ENCODE data around the gene HOMEZ. TPM values are rescaled to one million over a fixed set of nuclear protein-coding genes. Genes with fewer than 3 reads are reported as not detected.

The HOMEZ gene
- total RNA-seq, 1 experiment from 2014 or later = 18.2 TPM

GRCh38 chr14:23259426-23259825 is 26.5 kb downstream of the HOMEZ start:
- POLR2A ChIA-PET = no interaction called here
- Histone ChIP-seq H3K27ac (ENCODE audit: low read depth, low read length) (no peak overlapping the region), H3K27me3 (ENCODE audit: insufficient read depth, low read length) (no peaks in the 10 kb centered on the region; the same call in none of the 2 replicates), H3K79me2 (ENCODE audit: insufficient read depth, low read length) (no peaks in the 10 kb centered on the region), H4K20me1 (ENCODE audit: insufficient read depth) (no peaks in the 10 kb centered on the region), H3K36me3 (ENCODE audit: control insufficient read depth in 1 of 2, insufficient read depth in 2 of 2, low read length in 2 of 2) (no peaks in the 10 kb centered on the region), H3K9me3 (ENCODE audit: control insufficient read depth in 1 of 2, insufficient read depth in 1 of 2, low read depth in 1 of 2, low read length in 2 of 2) (no peaks in the 10 kb centered on the region), H3K4me2 (ENCODE audit: low read length) (no peak overlapping the region), H3K4me1 (ENCODE audit: control insufficient read depth in 1 of 2, insufficient read depth in 2 of 2, low read length in 2 of 2) (no peaks in the 10 kb centered on the region), H2AFZ (ENCODE audit: low read depth, low read length, poor library complexity, severe bottlenecking) (no peak overlapping the region), H3K4me3 (replicated peaks in 1 of 2; ENCODE audit: low read depth in 1 of 2, low read length in 2 of 2) (no peak overlapping the region), H3K9ac (ENCODE audit: low read length) (no peak overlapping the region), H3K9me2 (ENCODE audit: insufficient read depth) (no peaks in the 10 kb centered on the region)
- intact Hi-C loops (cut with micrococcal nuclease) = no loop called here
- DNase-seq (ENCODE audit: low read depth, low spot score) = no peak
- RAD21 ChIA-PET (ENCODE audit: low non-redundant PET in 1 of 2, low total read pairs in 2 of 2, uncharacterized antibody in 2 of 2, unreplicated experiment in 2 of 2) = no interaction called here
- CTCF ChIA-PET = no interaction called here
- TF ChIP-seq MAX (IDR thresholded peaks at IDR 0.05) (no peak), ZBTB33 (IDR thresholded peaks at IDR 0.05; ENCODE audit: extremely low read depth, insufficient replicate concordance, low read length) (no peak), ELF1 (IDR thresholded peaks at IDR 0.05; ENCODE audit: borderline replicate concordance, low read depth) (no peak), ZNF274 (IDR thresholded peaks at IDR 0.05; ENCODE audit: low read depth, low read length) (no peak), YY1 (IDR thresholded peaks at IDR 0.05; ENCODE audit: extremely low read depth, insufficient replicate concordance, low read depth, low read length) (no peak), CTCF (IDR thresholded peaks at IDR 0.05 in 2 of 3, conservative IDR thresholded peaks at IDR 0.05 in 1 of 3; ENCODE audit: borderline replicate concordance in 1 of 3, insufficient read depth in 1 of 3, low read depth in 2 of 3, low read length in 2 of 3) (no peak), SIN3A (IDR thresholded peaks at IDR 0.05; ENCODE audit: low read depth) (no peak), SRF (IDR thresholded peaks at IDR 0.05; ENCODE audit: low read depth) (no peak), POLR2A (IDR thresholded peaks at IDR 0.05; ENCODE audit: borderline replicate concordance, extremely low read depth, insufficient read depth, insufficient read length) (no peak), EGR1 (IDR thresholded peaks at IDR 0.05; ENCODE audit: low read depth) (no peak), EZH2phosphoT487 (IDR thresholded peaks at IDR 0.05; ENCODE audit: borderline replicate concordance) (no peak), ZFX (IDR thresholded peaks at IDR 0.05) (no peak), POLR2AphosphoS5 (IDR thresholded peaks at IDR 0.05; ENCODE audit: low read depth, low read length) (no peak), REST (IDR thresholded peaks at IDR 0.05; ENCODE audit: low read depth) (no peak), FOSL1 (IDR thresholded peaks at IDR 0.05; ENCODE audit: low read depth) (no peak)
- no TSS peak for BruUV-seq (replicated peaks)
- no peak for ATAC-seq

Measured in HCT116 (cell line).